Astrocyte of the spinal cord (primary cell): Measurements from ENCODE around the gene LRP5.

ENCODE experiments used
- DNase-seq: peaks from one replicate; pipeline ENCODE4 v3.0.0; 2011; ENCODE audit warnings: low read depth, low spot score
- H3K4me3 ChIP-seq: 2 replicates; pipeline ENCODE4 v1.5.1; 2011; ENCODE audit warnings: low read depth, mild to moderate bottlenecking, low read length, moderate library complexity
- in situ Hi-C: cut with HindIII; loops from 2 replicates; pipeline ENCODE4 v1.10.0; 2017; ENCODE audit warnings: low sequenced_read_pairs
- TF ChIP-seq, protein P1 (sequence below): IDR thresholded peaks from 2 replicates; pipeline ENCODE4 v1.5.1; 2012; ENCODE audit warnings: low read depth, mild to moderate bottlenecking, low read length, inconsistent platforms

LRP5 gene

DNA sequence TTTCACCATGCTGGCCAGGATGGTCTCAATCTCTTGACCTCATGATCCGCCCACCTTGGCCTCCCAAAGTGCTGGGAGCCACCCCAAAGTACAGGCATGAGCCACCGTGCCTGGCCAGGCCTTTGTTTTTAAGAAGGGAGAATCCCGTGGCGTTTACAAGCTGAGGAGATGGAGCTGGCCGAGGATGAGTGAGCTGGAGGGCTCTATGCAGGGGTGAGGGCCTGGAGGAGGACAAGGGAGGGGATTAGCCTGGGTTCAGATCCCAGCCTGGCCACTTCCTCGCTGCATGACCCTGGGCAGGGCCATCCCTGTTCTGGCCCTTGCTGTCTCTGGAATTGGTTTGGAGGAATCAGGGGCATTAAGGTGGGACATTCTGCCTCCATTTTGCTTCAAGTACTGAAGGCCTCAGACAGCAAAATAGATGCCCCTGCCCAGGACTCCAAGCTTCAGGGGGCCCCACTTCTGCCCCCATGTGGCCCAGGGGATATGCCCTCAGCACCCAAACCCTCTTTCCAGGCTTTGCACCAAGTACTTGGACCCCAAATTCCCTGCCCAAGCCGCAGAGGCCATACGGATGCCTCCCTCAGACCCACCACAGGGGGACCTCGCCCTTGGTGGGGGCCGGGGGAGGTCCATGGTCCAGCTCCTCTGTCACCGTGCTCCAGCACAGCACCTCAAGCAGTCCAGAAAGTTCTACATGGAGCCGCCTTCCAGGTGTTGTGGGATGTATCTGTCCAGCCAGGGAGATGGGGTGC lies 12.1 kb upstream of the LRP5 start:
- DNase-seq: no peak
- in situ Hi-C loops: no loop called here
- TF ChIP-seq, protein P1, sequence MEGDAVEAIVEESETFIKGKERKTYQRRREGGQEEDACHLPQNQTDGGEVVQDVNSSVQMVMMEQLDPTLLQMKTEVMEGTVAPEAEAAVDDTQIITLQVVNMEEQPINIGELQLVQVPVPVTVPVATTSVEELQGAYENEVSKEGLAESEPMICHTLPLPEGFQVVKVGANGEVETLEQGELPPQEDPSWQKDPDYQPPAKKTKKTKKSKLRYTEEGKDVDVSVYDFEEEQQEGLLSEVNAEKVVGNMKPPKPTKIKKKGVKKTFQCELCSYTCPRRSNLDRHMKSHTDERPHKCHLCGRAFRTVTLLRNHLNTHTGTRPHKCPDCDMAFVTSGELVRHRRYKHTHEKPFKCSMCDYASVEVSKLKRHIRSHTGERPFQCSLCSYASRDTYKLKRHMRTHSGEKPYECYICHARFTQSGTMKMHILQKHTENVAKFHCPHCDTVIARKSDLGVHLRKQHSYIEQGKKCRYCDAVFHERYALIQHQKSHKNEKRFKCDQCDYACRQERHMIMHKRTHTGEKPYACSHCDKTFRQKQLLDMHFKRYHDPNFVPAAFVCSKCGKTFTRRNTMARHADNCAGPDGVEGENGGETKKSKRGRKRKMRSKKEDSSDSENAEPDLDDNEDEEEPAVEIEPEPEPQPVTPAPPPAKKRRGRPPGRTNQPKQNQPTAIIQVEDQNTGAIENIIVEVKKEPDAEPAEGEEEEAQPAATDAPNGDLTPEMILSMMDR: no peak
- H3K4me3 ChIP-seq: no peak overlapping the region

DNA sequence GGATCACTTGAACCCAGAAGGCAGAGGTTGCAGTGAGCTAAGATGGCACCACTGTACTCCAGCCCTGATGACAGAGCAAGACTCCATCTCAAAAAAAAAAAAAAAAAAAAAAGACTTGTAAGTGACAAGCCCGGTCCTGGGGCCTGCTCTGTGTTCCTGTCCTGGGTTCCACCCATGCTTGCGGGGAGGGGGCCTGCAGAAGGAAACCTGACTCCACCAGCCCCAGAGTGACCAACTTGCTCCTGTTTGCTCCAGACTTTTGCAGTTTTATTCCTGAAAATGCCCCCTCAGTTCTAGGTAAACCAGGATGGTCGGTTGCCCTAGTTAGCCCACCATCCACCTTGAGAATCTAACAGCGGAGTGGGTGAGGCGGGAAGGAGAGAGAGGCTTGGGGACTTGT lies 10.1 kb upstream of the LRP5 start:
- DNase-seq: no peak
- H3K4me3 ChIP-seq: no peak overlapping the region
- in situ Hi-C loops: no loop called here
- TF ChIP-seq, protein P1: no peak

DNA sequence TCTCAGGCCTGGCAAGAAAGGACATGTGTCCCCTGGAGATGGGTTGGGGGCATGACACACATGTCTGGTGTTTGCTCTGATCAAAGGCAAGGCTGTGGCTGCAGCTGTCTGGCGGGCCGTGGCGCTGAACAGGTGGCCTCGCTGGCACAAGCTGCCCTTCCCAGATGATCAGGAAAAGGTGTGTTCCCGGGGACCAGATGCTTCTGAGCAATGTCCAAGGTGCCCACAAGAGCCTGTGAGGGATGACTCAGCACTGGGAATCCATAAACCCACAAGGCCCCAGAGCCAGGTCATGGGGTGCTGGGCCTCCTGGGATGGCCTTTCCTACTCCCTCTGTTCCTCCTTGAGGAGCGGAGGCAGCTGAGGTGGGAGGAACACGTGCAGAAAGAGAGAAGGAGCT lies 9.7 kb upstream of the LRP5 start:
- H3K4me3 ChIP-seq: no peak overlapping the region
- DNase-seq: peak; percentile 35
- in situ Hi-C loops: no loop called here
- TF ChIP-seq, protein P1: no peak

DNA sequence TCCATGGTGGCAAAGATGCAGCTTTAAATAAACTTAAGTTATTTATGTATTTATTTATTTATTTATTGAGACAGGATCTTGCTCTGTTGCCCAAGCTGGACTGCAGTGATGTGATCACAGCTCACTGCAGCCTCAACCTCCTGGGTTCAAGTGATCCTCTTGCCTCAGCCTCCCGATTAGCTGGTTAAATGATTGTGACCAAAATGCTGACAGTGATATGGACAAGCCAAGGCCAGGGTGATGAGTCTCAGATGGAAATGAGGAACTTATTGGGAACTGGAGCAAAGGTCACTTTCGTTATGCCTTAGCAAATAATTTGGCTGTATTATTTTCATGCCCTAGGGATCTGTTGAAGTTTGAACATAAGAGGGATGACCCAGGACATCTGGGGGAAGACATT lies 9.3 kb upstream of the LRP5 start:
- H3K4me3 ChIP-seq: no peak overlapping the region
- DNase-seq: no peak
- TF ChIP-seq, protein P1: no peak
- in situ Hi-C loops: no loop called here

DNA sequence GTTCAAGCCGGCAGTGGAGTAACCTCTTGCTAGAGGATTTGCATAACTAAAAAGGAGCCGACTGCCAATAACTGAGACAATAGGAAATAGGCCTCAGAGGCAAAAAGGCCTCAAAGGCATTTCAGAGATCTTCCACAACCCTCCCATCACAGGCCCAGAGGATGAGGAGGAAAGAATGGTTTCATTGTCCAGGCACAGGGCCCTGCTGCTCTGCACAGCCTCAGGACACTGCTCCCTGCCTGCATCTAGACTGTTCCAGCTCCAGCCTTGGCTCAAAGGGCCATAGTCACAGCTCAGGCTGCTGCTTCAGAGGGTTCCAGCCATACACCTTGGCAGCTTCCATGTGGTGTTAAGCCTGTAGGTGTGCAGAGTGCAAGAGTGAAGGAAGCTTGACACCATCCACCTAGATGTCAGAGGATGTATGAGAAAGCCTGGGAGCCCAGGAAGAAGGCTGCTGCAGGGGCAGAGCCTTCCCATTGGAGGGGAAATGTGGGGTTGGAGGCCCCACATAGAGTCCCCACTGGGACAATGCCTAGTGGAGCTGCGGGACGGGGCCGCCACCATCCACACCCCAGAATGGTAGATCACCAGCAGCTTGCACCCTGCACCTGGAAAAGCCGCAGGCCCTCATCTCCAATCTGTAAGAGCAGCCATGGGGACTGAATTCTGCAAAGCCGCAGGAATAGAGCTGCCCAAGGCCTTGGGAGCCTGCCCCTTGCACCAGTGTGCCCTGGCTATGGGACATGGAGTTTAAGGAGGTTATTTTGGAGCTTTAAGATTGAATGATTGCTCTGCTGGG lies 8.2 kb upstream of the LRP5 start:
- no peak for DNase-seq
- in situ Hi-C loops: no loop called here
- no peak overlapping the region for H3K4me3 ChIP-seq
- TF ChIP-seq, protein P1: no peak

DNA sequence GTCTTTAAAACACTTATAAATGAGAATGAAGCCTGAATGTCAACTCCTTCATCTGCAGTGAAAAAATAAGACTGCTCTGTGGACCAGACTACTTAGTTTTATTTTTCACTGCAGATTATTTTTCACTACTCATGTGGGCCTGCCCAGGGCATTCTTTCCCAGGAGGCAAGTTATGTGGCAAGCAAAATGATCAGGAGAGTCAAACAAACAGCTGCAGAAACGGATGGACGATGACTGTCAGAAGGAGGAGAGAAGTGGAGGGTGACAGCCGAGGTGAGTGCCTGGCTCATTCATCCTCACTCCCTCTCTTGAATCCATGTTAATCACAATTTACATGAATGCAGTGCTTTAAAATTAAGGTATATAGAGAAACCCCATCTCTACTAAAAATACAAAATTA lies 5.8 kb upstream of the LRP5 start:
- TF ChIP-seq, protein P1: no peak
- DNase-seq: no peak
- in situ Hi-C loops: no loop called here
- no peak overlapping the region for H3K4me3 ChIP-seq
